Heart right ventricle (tissue), 16 donors: ENCODE measurements around the gene GREB1L. TPM values are rescaled to one million over a fixed set of nuclear protein-coding genes. Genes with fewer than 3 reads are reported as not detected.

Experiments
- ATAC-seq, 8 donors: fragments of 200-7000 bp; cut with Tn5 transposase; one replicate each; pipeline ENCODE4 v1.9.1; 2020; ENCODE audit warnings: mild to moderate bottlenecking in 8 of 8, moderate library complexity in 8 of 8, moderate number of reproducible peaks in 1 of 8
- DNase-seq, 2 donors: peaks; one replicate each; pipeline ENCODE4 v3.0.0-alpha.2; 2020
- H3K27ac ChIP-seq, 10 donors: fragments of 200-600 bp; sonication (generic) in 2 of 10; one replicate each; pipeline versions ENCODE4 v1.5.0 to v1.8.0; 2020 to 2022; ENCODE audit warnings: mild to moderate bottlenecking in 3 of 10
- H3K27me3 ChIP-seq, 7 donors: fragments of 200-600 bp; one replicate each; pipeline ENCODE4 v1.8.0; 2021 to 2022; ENCODE audit warnings: mild to moderate bottlenecking in 2 of 7
- H3K36me3 ChIP-seq, 9 donors: fragments of 200-600 bp; sonication (generic) in 1 of 9; one replicate each; pipeline versions ENCODE4 v1.5.0 to v1.8.0; 2020 to 2022; ENCODE audit warnings: mild to moderate bottlenecking in 2 of 9
- H3K4me1 ChIP-seq, 9 donors: fragments of 200-600 bp; sonication (generic) in 1 of 9; one replicate each; pipeline versions ENCODE4 v1.5.0 to v1.8.0; 2020 to 2022; ENCODE audit warnings: mild to moderate bottlenecking in 4 of 9
- H3K4me3 ChIP-seq, 10 donors: fragments of 200-600 bp; sonication (generic) in 2 of 10; one replicate each; pipeline versions ENCODE4 v1.5.0 to v1.8.0; 2020 to 2022; ENCODE audit warnings: mild to moderate bottlenecking in 7 of 10, moderate library complexity in 2 of 10
- H3K9me3 ChIP-seq, 11 donors: fragments of 200-600 bp in 10 of 11; sonication (generic) in 2 of 11; one replicate each; pipeline versions ENCODE4 v1.5.0 to v1.8.0; 2013 to 2022; ENCODE audit warnings: mild to moderate bottlenecking in 2 of 11, control low read depth in 1 of 11, moderate library complexity in 1 of 11
- CTCF ChIP-seq, 9 donors: fragments of 200-600 bp; sonication (generic) in 2 of 9; IDR thresholded peaks; one replicate each; pipeline versions ENCODE4 v1.5.0 to v1.8.0; 2021 to 2022; ENCODE audit warnings: antibody characterized with exemption in 9 of 9, mild to moderate bottlenecking in 5 of 9, moderate library complexity in 1 of 9
- WGBS, 2 donors: extraction: QIAGEN DNeasy Blood & Tissue Kit; methylation state at CpG; one replicate each; pipeline ENCODE4 v1.1.7; 2013; ENCODE audit warnings: inconsistent platforms in 1 of 2; 5-methylcytosine and 5-hydroxymethylcytosine counted together
- intact Hi-C, 10 donors: fragments of 100-400 bp; cut with DNase I; formaldehyde crosslinking; loops; one replicate each; pipeline versions ENCODE4 v1.11.1 to v1.14.2; 2022
- polyA plus RNA-seq, 2 donors: library from polyadenylated mRNA; stranded (reverse); fragments of 200-250 nt; gene quantifications; one replicate each; pipeline ENCODE4 v1.2.3, GENCODE V29; 2013
- total RNA-seq, 10 donors: library from RNA; stranded (reverse); fragmentation: NEBNext Ultra II Directional in 3 of 10; extraction: Animal tissue kit (Norgen Biotek cat#: 25700) in 3 of 10; gene quantifications; one replicate each; pipeline versions ENCODE4 v1.2.1 to v1.2.4, GENCODE V29; 2021 to 2023
- donor health status: Arrhythmogenic right ventricular cardiomyopathy.
- donor health status: ischemic (EF 13 %, LVEDD 7.1; RV severe dilation, severe dysfunction).
- donor health status: healthy with polysubstance abuse.
- donor health status: DM: no; HTN: yes; CAD: no.
- donor health status: DM: no; HTN: no; CAD: no.
- donor health status: ischemic (EF 25% LVEDD 6.9; RV normal size, moderate dysfunction).
- donor health status: ischemic (EF 25% LVEDD 5.7; RV mildly dilated, moderate dysfunction).
- donor health status: healthy.
- donor health status: DM: yes; HTN: yes; CAD: no.
- donor health status: Ischemic cardiomyopathy.
- donor health status: ischemic (EF 35%, LVEDD 5.7; RV mildly dilated, moderate dysfunction).
- donor health status: nonischemic (EF 11% LVEDD 7.7; RV severe dilation, severe dysfunction).
- donor health status: DM: yes; HTN: yes; CAD: no.
- donor health status: PGD.
- donor health status: ischemic (EF 29% LVEDD 5.4; RV normal size, mild dysfunction).
- donor health status: nonischemic (EF 23%, LVEDD 6.1; RV moderate dilation, normal function).

GREB1L gene
- total and polyA plus RNA-seq, 12 donors: 0.54 to 14.3 (median 10.9) TPM

GRCh38 chr18:21479721-21480120 is 237.7 kb downstream of the GREB1L start:
- DNase-seq (no peak), ATAC-seq (no peak)
- WGBS, 2 donors: 96 to 97% methylated on average over 5 of the region's 5 CpGs
- Histone ChIP-seq H3K27me3 (no peaks in the 10 kb centered on the region), H3K4me3 (no peak overlapping the region), H3K36me3 (no peaks in the 10 kb centered on the region), H3K4me1 (peaks cover 0 to 2% (median 0%) of the 10 kb centered on the region in 9 donors), H3K9me3 (no peaks in the 10 kb centered on the region), H3K27ac (no peak overlapping the region)
- no peak for TF ChIP-seq CTCF (IDR thresholded peaks at IDR 0.05)
- intact Hi-C loops: loop anchor here in 1 of 10 donors (10.0 kb wide), 1 partner anchor 375 kb away; no protein-coding TSS in a partner anchor

GRCh38 chr18:21481739-21482138 is 239.7 kb downstream of the GREB1L start:
- WGBS, 2 donors: 77 to 84% methylated on average over 2 of the region's 2 CpGs
- no peaks in the 10 kb centered on the region for H3K27me3 ChIP-seq
- H3K9me3 ChIP-seq: no peaks in the 10 kb centered on the region
- intact Hi-C loops: loop anchor here in 1 of 10 donors (10.0 kb wide), 1 partner anchor 373 kb away; no protein-coding TSS in a partner anchor
- ATAC-seq: no peak
- peaks cover 0 to 6% (median 0%) of the 10 kb centered on the region in 9 donors for H3K4me1 ChIP-seq
- no peak overlapping the region for H3K27ac ChIP-seq
- DNase-seq: no peak
- TF ChIP-seq CTCF (IDR thresholded peaks at IDR 0.05): no peak
- H3K4me3 ChIP-seq: no peak overlapping the region
- no peaks in the 10 kb centered on the region for H3K36me3 ChIP-seq

GRCh38 chr18:21483051-21483450 is 241.0 kb downstream of the GREB1L start:
- no peaks in the 10 kb centered on the region for H3K27me3 ChIP-seq
- no peak for TF ChIP-seq CTCF (IDR thresholded peaks at IDR 0.05)
- peaks cover 0 to 6% (median 0%) of the 10 kb centered on the region in 9 donors for H3K4me1 ChIP-seq
- intact Hi-C loops: loop anchor here in 1 of 10 donors (10.0 kb wide), 1 partner anchor 372 kb away; no protein-coding TSS in a partner anchor
- no peak overlapping the region for H3K27ac ChIP-seq
- H3K4me3 ChIP-seq: no peak overlapping the region
- WGBS, 2 donors: 67 to 73% methylated on average over 5 of the region's 5 CpGs
- DNase-seq: no peak
- H3K36me3 ChIP-seq: no peaks in the 10 kb centered on the region
- no peaks in the 10 kb centered on the region for H3K9me3 ChIP-seq
- ATAC-seq: no peak

DNA sequence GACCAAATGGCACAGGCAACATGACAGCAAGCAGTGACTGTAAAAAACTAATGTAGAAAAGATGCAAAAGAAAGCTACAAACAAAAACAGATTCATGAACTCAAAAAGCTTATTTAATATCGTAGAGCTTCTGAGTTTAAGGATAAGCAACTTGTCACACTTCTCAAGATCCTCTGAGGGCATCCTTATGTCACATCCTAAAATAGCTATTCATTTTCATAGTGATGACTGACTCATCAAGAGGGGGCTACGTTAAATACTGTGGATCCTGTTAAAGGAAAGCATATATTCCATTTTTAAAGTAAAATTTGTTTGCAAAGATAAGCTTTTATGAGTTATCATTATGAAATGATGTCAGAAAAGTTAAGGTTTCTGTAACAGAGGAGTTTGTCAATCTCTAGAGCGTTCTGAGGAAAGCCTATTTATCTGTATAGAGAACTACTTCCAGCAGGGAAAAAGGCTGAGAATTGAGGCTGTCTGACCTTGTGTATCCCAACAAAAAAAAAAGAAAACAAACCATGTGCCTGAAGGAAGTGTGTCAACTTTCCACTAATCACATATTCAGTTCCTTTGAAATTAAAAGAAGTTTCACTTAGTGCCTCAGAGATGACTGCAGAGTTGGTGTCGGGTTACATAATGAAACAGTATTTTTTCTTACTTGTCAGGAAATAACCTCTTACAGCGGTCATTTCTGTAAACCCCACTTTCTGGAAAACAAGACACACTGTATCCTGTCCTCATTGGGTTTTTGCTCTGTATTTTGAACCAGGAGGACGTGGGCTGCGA is 243.0 kb downstream of the GREB1L start:
- ATAC-seq (no peak), DNase-seq (no peak)
- H3K27me3 ChIP-seq: no peaks in the 10 kb centered on the region
- H3K9me3 ChIP-seq: no peaks in the 10 kb centered on the region
- H3K27ac ChIP-seq: no peak overlapping the region
- TF ChIP-seq CTCF (IDR thresholded peaks at IDR 0.05): no peak
- no peaks in the 10 kb centered on the region for H3K36me3 ChIP-seq
- peaks cover 0 to 6% (median 0%) of the 10 kb centered on the region in 9 donors for H3K4me1 ChIP-seq
- intact Hi-C loops: loop anchor here in 4 of 10 donors (5.0 to 10.0 kb wide), 3 partner anchors 117 to 370 kb away; partner anchors contain the start of gene ESCO1 (in 1 of the 4)
- H3K4me3 ChIP-seq: no peak overlapping the region
- WGBS, 2 donors: 49 to 51% methylated on average over 7 of the region's 7 CpGs
